ENCODE results near the gene ATP8B3. TPM values are rescaled to one million over a fixed set of nuclear protein-coding genes. Genes with fewer than 3 reads are reported as not detected.

ATP8B3 gene
- total and polyA plus RNA-seq, 9 of the 15 experiments (the other 6 are each of a cell fraction or from before 2014, with no cell fraction given), result 1.2 to 12.3 (median 3.8) TPM

- TF ChIP-seq RBM34 (IDR thresholded peaks at IDR 0.05; ENCODE audit: borderline replicate concordance, insufficient read depth, low read length) (no peak), SETDB1 (IDR thresholded peaks at IDR 0.05; ENCODE audit: low read length) (no peak), MED1 (CRISPR knock-in tag; IDR thresholded peaks at IDR 0.05; ENCODE audit: borderline replicate concordance) (no peak), ETV5 (CRISPR knock-in tag; IDR thresholded peaks at IDR 0.05; ENCODE audit: low read depth) (no peak), SREBF1 (IDR thresholded peaks at IDR 0.05; ENCODE audit: borderline replicate concordance, low read depth, low read length) (no peak), PURB (CRISPR knock-in tag; IDR thresholded peaks at IDR 0.05; ENCODE audit: low read depth) (no peak), PRPF4 (IDR thresholded peaks at IDR 0.05; ENCODE audit: insufficient read depth, low read depth, low read length, poor library complexity, severe bottlenecking) (no peak), PPARD (CRISPR knock-in tag; IDR thresholded peaks at IDR 0.05) (no peak), ZNF444 (CRISPR knock-in tag; IDR thresholded peaks at IDR 0.05) (no peak), EZH2 (IDR thresholded peaks at IDR 0.05; ENCODE audit: borderline replicate concordance, low read depth, low read length) (no peak), ZKSCAN3 (CRISPR knock-in tag; IDR thresholded peaks at IDR 0.05) (no peak), SMARCB1 (IDR thresholded peaks at IDR 0.05; ENCODE audit: insufficient read length, low read depth) (no peak), KDM1A (IDR thresholded peaks at IDR 0.05) (peak; percentile 35 to 61; a peak in 1 of 4 replicates), XRCC5 (IDR thresholded peaks at IDR 0.05; ENCODE audit: low read depth, low read length) (no peak; the same call in none of the 2 replicates), MTA1 (IDR thresholded peaks at IDR 0.05; ENCODE audit: borderline replicate concordance) (0 out of 2 replicates have a peak, but pooled peaks have one; percentile 46), TAL1 (IDR thresholded peaks at IDR 0.05) (peak; percentile 94), MCM2 (IDR thresholded peaks at IDR 0.05; ENCODE audit: low read depth) (no peak), ZNF511 (CRISPR knock-in tag; IDR thresholded peaks at IDR 0.05) (no peak), GTF2E2 (tag; IDR thresholded peaks at IDR 0.05) (no peak), ZNF347 (CRISPR knock-in tag; IDR thresholded peaks at IDR 0.05; ENCODE audit: low read depth) (no peak), CEBPB (tag; IDR thresholded peaks at IDR 0.05) (peak; percentile 97), ESRRB (CRISPR knock-in tag; IDR thresholded peaks at IDR 0.05; ENCODE audit: borderline replicate concordance) (no peak), POLR2AphosphoS2 (IDR thresholded peaks at IDR 0.05; ENCODE audit: low read length) (no peak), ZNF277 (CRISPR knock-in tag; IDR thresholded peaks at IDR 0.05; ENCODE audit: borderline replicate concordance) (no peak), TRIM25 (IDR thresholded peaks at IDR 0.05; ENCODE audit: borderline replicate concordance) (no peak), ASH1L (IDR thresholded peaks at IDR 0.05; ENCODE audit: borderline replicate concordance, low read depth, partially characterized antibody) (no peak), KDM2B (CRISPR knock-in tag; IDR thresholded peaks at IDR 0.05) (no peak), EP400 (IDR thresholded peaks at IDR 0.05) (peak; percentile 58; the same call in 1 of the 2 replicates)
These were observed 24.6 kb upstream of the ATP8B3 start (continued) for GRCh38 chr19:1836458-1837221.
